ENCODE measurements around the gene COL5A1. TPM values are rescaled to one million over a fixed set of nuclear protein-coding genes. Genes with fewer than 3 reads are reported as not detected.
"Not testable (repeated sequence)": the region's sequence is repeated elsewhere in the genome, so short reads cannot be mapped to it uniquely, and the experiment has no call there.

COL5A1 gene
- total RNA-seq, 4 donors from 2014 or later = 13.3 to 55.0 (median 27.0) TPM

GRCh38 chr9:134663753-134664415, 22.3 kb downstream of the COL5A1 start:
- TF ChIP-seq CTCF (IDR thresholded peaks at IDR 0.05) = no peak
- ATAC-seq (ENCODE audit: low FRiP score) (no peak), DNase-seq (ENCODE audit: low spot score) (no peak)

- no peak for TF ChIP-seq CTCF (IDR thresholded peaks at IDR 0.05)
- DNase-seq (ENCODE audit: low spot score) (no peak), ATAC-seq (ENCODE audit: low FRiP score) (no peak)
Measured at GRCh38 chr9:134664446-134664845, 22.8 kb downstream of the COL5A1 start.

- ATAC-seq (ENCODE audit: low FRiP score) (no peak), DNase-seq (ENCODE audit: low spot score) (no peak)
- no peak for TF ChIP-seq CTCF (IDR thresholded peaks at IDR 0.05)
Measured at GRCh38 chr9:134666208-134666607, 24.6 kb downstream of the COL5A1 start.

- ATAC-seq (ENCODE audit: low FRiP score) (no peak), DNase-seq (ENCODE audit: low spot score) (no peak)
- TF ChIP-seq CTCF (IDR thresholded peaks at IDR 0.05) = no peak
Measured at GRCh38 chr9:134666831-134667230, 25.2 kb downstream of the COL5A1 start.

- not testable (repeated sequence) for DNase-seq (ENCODE audit: low spot score); ATAC-seq (ENCODE audit: low FRiP score)
Measured at GRCh38 chr9:134668977-134669376, 27.4 kb downstream of the COL5A1 start.

GRCh38 chr9:134669399-134669955, 27.9 kb downstream of the COL5A1 start:
- DNase-seq (ENCODE audit: low spot score) (no peak), ATAC-seq (ENCODE audit: low FRiP score) (no peak)
- TF ChIP-seq CTCF (IDR thresholded peaks at IDR 0.05) = no peak

GRCh38 chr9:134670042-134670525, 28.5 kb downstream of the COL5A1 start:
- ATAC-seq (ENCODE audit: low FRiP score) = no peak
- no peak for TF ChIP-seq CTCF (IDR thresholded peaks at IDR 0.05)
- no peak for DNase-seq (ENCODE audit: low spot score)
